GM10248 (cell line): ENCODE measurements around the gene ITGA6.
A peak's percentile ranks its signal among the peaks of the same experiment; 100 is the strongest.

Experiments used
- CTCF ChIA-PET: fragments of 300-600 bp; sonication (Branson Sonifier 250); formaldehyde crosslinking; extraction: SDS; loops from one replicate; lab custom pipeline; 2021; ENCODE audit warnings: antibody characterized with exemption; lab: Yijun Ruan, JAX
- POLR2A ChIA-PET: fragments of 350-650 bp; sonication (Branson Sonifier 250); formaldehyde crosslinking; extraction: SDS; loops from one replicate; lab custom pipeline; 2020; ENCODE audit warnings: antibody characterized with exemption; lab: Yijun Ruan, JAX
- DNase-seq: peaks from one replicate; pipeline ENCODE4 v3.0.0; 2012; ENCODE audit errors: extremely low spot score
- CTCF ChIP-seq: IDR thresholded peaks from 2 replicates; pipeline ENCODE4 v1.5.1; 2012; ENCODE audit warnings: mild to moderate bottlenecking, low read depth; ENCODE audit errors: extremely low read depth, missing control alignments, control extremely low read depth

ITGA6 gene

GRCh38 chr2:172427256-172427989 lies at the start of gene ITGA6:
TSS of gene ITGA6 (plus strand) at chr2:172427586.
- DNase-seq: peak; percentile 57
- peak; percentile 5 for TF ChIP-seq CTCF
- POLR2A ChIA-PET: no interaction called here
- CTCF ChIA-PET: interaction anchor here (1.2 to 2.4 kb wide), 2 partner anchors 11 to 13 kb away, joined by 3 to 8 read pairs; no protein-coding TSS in a partner anchor

- POLR2A ChIA-PET: no interaction called here
- CTCF ChIA-PET: no interaction called here
- no peak for TF ChIP-seq CTCF
- no peak for DNase-seq
Measured at GRCh38 chr2:172380436-172381274, 46.7 kb upstream of the ITGA6 start.

GRCh38 chr2:172381275-172382027 lies 45.9 kb upstream of the ITGA6 start:
- no peak for TF ChIP-seq CTCF
- no peak for DNase-seq
- ChIA-PET POLR2A (no interaction called here), CTCF (no interaction called here)

GRCh38 chr2:172387361-172387760 lies 40.0 kb upstream of the ITGA6 start:
- ChIA-PET CTCF (interaction anchor here (1.0 to 1.2 kb wide), 2 partner anchors 10 to 89 kb away, joined by 3 to 4 read pairs; no protein-coding TSS in a partner anchor), POLR2A (no interaction called here)
- TF ChIP-seq CTCF: no peak
- no peak for DNase-seq

- no peak for DNase-seq
- ChIA-PET CTCF (interaction anchor here (1.5 kb wide), 1 partner anchor 77 kb away, joined by 3 read pairs; no protein-coding TSS in a partner anchor), POLR2A (no interaction called here)
- no peak for TF ChIP-seq CTCF
Measured at GRCh38 chr2:172389685-172390339, 37.6 kb upstream of the ITGA6 start.

GRCh38 chr2:172394002-172394401 lies 33.4 kb upstream of the ITGA6 start:
- no peak for TF ChIP-seq CTCF
- no peak for DNase-seq
- POLR2A ChIA-PET: no interaction called here
- CTCF ChIA-PET: interaction anchor here (0.9 kb wide), 1 partner anchor 68 kb away, joined by 3 read pairs; no protein-coding TSS in a partner anchor
